Retinal pigment epithelial cell (primary cell): Measurements from ENCODE around the gene PSAP.

ENCODE experiments used
- DNase-seq: peaks from one replicate; pipeline ENCODE4 v3.0.0-alpha.2; 2010; ENCODE audit warnings: low read depth
- H3K4me3 ChIP-seq: 2 replicates; pipeline ENCODE4 v1.5.1; 2011; ENCODE audit warnings: mild to moderate bottlenecking, low read length, control low read depth, moderate library complexity
- CTCF ChIP-seq: conservative IDR thresholded peaks from 2 replicates; pipeline ENCODE4 v1.5.1; 2011; ENCODE audit warnings: low read depth, low read length, control low read depth, inconsistent platforms

Gene PSAP

GRCh38 chr10:71784679-71785272, 66.3 kb downstream of the PSAP start:
- DNase-seq = no peak
- H3K4me3 ChIP-seq = no peak overlapping the region
- TF ChIP-seq CTCF = no peak

GRCh38 chr10:71783917-71784678, 67.0 kb downstream of the PSAP start:
- DNase-seq = no peak
- H3K4me3 ChIP-seq = no peak overlapping the region
- no peak for TF ChIP-seq CTCF

GRCh38 chr10:71782917-71783490, 68.0 kb downstream of the PSAP start:
- DNase-seq = no peak
- no peak for TF ChIP-seq CTCF
- H3K4me3 ChIP-seq = no peak overlapping the region

GRCh38 chr10:71782221-71782916, 68.7 kb downstream of the PSAP start:
- H3K4me3 ChIP-seq = no peak overlapping the region
- DNase-seq = no peak
- no peak for TF ChIP-seq CTCF

GRCh38 chr10:71780719-71781118, 70.3 kb downstream of the PSAP start:
- TF ChIP-seq CTCF = no peak
- no peak overlapping the region for H3K4me3 ChIP-seq
- no peak for DNase-seq

GRCh38 chr10:71780156-71780555, 70.9 kb downstream of the PSAP start:
- no peak for DNase-seq
- H3K4me3 ChIP-seq = no peak overlapping the region
- no peak for TF ChIP-seq CTCF

- no peak overlapping the region for H3K4me3 ChIP-seq
- no peak for DNase-seq
- no peak for TF ChIP-seq CTCF
Observed at GRCh38 chr10:71779641-71780040, 71.4 kb downstream of the PSAP start.
